Endothelial cell of umbilical vein (primary cell): ENCODE results near the gene TSPEAR.

Experiments
- POLR2A ChIP-seq: IDR thresholded peaks from 2 replicates; pipeline ENCODE4 v1.6.1; 2012; ENCODE audit warnings: low read depth, mild to moderate bottlenecking, control low read depth, low read length
- POLR2AphosphoS5 ChIP-seq: IDR thresholded peaks from 2 replicates; pipeline ENCODE4 v1.6.1; 2012; ENCODE audit warnings: low read depth, mild to moderate bottlenecking, control low read depth, low read length, moderate library complexity; ENCODE audit not compliant: insufficient read depth

GRCh38 chr21:44589586-44590305 lies 121.6 kb downstream of the TSPEAR start:
- TF ChIP-seq POLR2A (no peak), POLR2AphosphoS5 (no peak)
